ENCODE measurements around the gene DNAAF2. TPM values are rescaled to one million over a fixed set of nuclear protein-coding genes. Genes with fewer than 3 reads are reported as not detected.

DNAAF2 gene
- total RNA-seq, 2 donors from 2014 or later, result 18.5 to 19.7 TPM

DNA sequence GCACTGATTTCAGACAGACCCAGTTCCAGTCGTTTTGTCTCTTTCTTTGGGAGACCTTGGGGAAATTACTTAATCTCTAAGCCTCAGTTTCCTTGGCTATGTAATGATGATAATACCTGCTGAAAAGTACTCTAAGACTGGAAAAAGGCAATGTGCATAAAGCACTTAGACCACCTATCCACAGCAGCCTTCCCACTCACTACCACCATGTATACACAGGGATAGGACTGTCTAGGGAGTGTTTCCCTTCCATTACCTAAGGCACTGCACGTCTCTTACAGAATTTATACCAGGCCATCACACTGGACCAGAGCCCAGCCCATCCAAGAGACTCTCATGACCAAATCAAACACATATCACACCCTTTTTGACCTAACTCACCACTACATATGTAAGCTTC, 55.2 kb downstream of the DNAAF2 start:
- Mint-ChIP-seq H3K36me3 (ENCODE audit: low read depth) (peaks cover 63% of the 10 kb centered on the region), H3K27me3 (ENCODE audit: insufficient read depth) (no peaks in the 10 kb centered on the region), H3K4me3 (no peak overlapping the region), H3K4me1 (peaks cover 22% of the 10 kb centered on the region), H3K9me3 (no peaks in the 10 kb centered on the region), H3K27ac (peak overlapping the region; percentile 0)
- no peaks in the 10 kb centered on the region for H3K9me3 ChIP-seq (ENCODE audit: control insufficient read depth, low read length)
- no peak overlapping the region for H3K27ac ChIP-seq (ENCODE audit: low read depth, low read length)
- H3K4me3 ChIP-seq (ENCODE audit: low read length), result no peak overlapping the region
- TF ChIP-seq, protein P1, sequence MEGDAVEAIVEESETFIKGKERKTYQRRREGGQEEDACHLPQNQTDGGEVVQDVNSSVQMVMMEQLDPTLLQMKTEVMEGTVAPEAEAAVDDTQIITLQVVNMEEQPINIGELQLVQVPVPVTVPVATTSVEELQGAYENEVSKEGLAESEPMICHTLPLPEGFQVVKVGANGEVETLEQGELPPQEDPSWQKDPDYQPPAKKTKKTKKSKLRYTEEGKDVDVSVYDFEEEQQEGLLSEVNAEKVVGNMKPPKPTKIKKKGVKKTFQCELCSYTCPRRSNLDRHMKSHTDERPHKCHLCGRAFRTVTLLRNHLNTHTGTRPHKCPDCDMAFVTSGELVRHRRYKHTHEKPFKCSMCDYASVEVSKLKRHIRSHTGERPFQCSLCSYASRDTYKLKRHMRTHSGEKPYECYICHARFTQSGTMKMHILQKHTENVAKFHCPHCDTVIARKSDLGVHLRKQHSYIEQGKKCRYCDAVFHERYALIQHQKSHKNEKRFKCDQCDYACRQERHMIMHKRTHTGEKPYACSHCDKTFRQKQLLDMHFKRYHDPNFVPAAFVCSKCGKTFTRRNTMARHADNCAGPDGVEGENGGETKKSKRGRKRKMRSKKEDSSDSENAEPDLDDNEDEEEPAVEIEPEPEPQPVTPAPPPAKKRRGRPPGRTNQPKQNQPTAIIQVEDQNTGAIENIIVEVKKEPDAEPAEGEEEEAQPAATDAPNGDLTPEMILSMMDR (conservative IDR thresholded peaks at IDR 0.05), result no peak
- H3K4me1 ChIP-seq (ENCODE audit: control insufficient read depth, insufficient read depth, low read length), result no peaks in the 10 kb centered on the region
- no peak overlapping the region for H3K9ac ChIP-seq (ENCODE audit: extremely low read depth, low read length, poor library complexity, severe bottlenecking)
- H3K27me3 ChIP-seq (ENCODE audit: control insufficient read depth, insufficient read depth, low read length, poor library complexity, severe bottlenecking), result no peaks in the 10 kb centered on the region
- H3K36me3 ChIP-seq (ENCODE audit: control insufficient read depth, insufficient read depth, low read length), result peaks cover 63% of the 10 kb centered on the region
- no peak for DNase-seq
- 79 to 100% methylated on average over 2 of the region's 2 CpGs for WGBS, 2 experiments (ENCODE audit: insufficient coverage in 1 of 2, insufficient read length in 1 of 2)

DNA sequence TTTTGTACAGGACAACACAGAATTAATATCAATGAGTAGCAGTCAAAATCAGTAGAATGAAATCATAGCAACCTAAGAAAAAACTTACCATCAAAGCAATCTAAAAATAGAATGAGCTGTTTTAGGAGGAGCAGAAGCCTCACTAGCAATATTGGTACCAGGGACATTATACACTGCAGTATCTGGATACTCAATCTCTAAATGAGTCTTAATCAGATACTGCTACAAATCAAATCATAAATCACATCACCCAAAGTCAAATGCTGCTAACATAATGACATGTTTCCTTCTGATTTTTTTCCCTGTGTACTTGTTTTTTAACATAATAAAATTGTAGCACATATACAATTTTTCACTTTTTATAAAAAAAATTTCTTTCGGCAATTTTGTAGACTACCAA, 56.9 kb downstream of the DNAAF2 start:
- DNase-seq, result no peak
- no peaks in the 10 kb centered on the region for H3K9me3 ChIP-seq (ENCODE audit: control insufficient read depth, low read length)
- TF ChIP-seq, protein P1 (conservative IDR thresholded peaks at IDR 0.05), result no peak
- Mint-ChIP-seq H3K27me3 (ENCODE audit: insufficient read depth) (no peaks in the 10 kb centered on the region), H3K4me1 (peaks cover 10% of the 10 kb centered on the region), H3K4me3 (no peak overlapping the region), H3K36me3 (ENCODE audit: low read depth) (peaks cover 62% of the 10 kb centered on the region), H3K9me3 (no peaks in the 10 kb centered on the region), H3K27ac (no peak overlapping the region)
- no peaks in the 10 kb centered on the region for H3K27me3 ChIP-seq (ENCODE audit: control insufficient read depth, insufficient read depth, low read length, poor library complexity, severe bottlenecking)
- H3K36me3 ChIP-seq (ENCODE audit: control insufficient read depth, insufficient read depth, low read length), result peaks cover 53% of the 10 kb centered on the region
- 100% methylated on average over 1 of the region's 1 CpG; no CpG with 5 or more reads in 1 of the 2 experiments for WGBS, 2 experiments (ENCODE audit: insufficient coverage in 1 of 2, insufficient read length in 1 of 2)
- no peaks in the 10 kb centered on the region for H3K4me1 ChIP-seq (ENCODE audit: control insufficient read depth, insufficient read depth, low read length)
- no peak overlapping the region for H3K4me3 ChIP-seq (ENCODE audit: low read length)
- no peak overlapping the region for H3K9ac ChIP-seq (ENCODE audit: extremely low read depth, low read length, poor library complexity, severe bottlenecking)
- H3K27ac ChIP-seq (ENCODE audit: low read depth, low read length), result no peak overlapping the region

Other genes starting within 250 kb of the DNAAF2 start
- 1,000 to 10,000 TPM; 1,577 to 1,586 TPM for gene RPS29, start 48.9 kb downstream of the DNAAF2 start, total RNA-seq
- gene LRR1, start 36.3 kb downstream of the DNAAF2 start, total RNA-seq, result 10 to 100 TPM; 20.4 to 22.9 TPM
- 100 to 1,000 TPM; 167 to 176 TPM for gene RPL36AL, start 14.6 kb downstream of the DNAAF2 start, total RNA-seq
- gene MGAT2, start 14.4 kb downstream of the DNAAF2 start, total RNA-seq, result 10 to 100 TPM; 21.4 to 23.5 TPM
- 10 to 100 TPM; 25.5 to 33.6 TPM for gene POLE2, start 53.0 kb upstream of the DNAAF2 start, total RNA-seq
- under 1 TPM; 0.35 to 0.77 TPM for gene KLHDC1, start 57.9 kb upstream of the DNAAF2 start, total RNA-seq
- 10 to 100 TPM; 45.8 to 48.4 TPM for gene KLHDC2, start 132.9 kb upstream of the DNAAF2 start, total RNA-seq
- 10 to 100 TPM; 75.1 to 82.6 TPM for gene NEMF, start 217.5 kb upstream of the DNAAF2 start, total RNA-seq

All from endodermal cell (in vitro differentiated cells).